ENCODE measurements around the gene STPG1.

STPG1 gene

GRCh38 chr1:24426744-24427544 is 13.4 kb upstream of the STPG1 start:
- DNase-seq: no peak

GRCh38 chr1:24425922-24426321 is 12.3 kb upstream of the STPG1 start:
- no peak for DNase-seq

- DNase-seq: no peak
Observed at GRCh38 chr1:24425441-24425840, 11.9 kb upstream of the STPG1 start.

DNA sequence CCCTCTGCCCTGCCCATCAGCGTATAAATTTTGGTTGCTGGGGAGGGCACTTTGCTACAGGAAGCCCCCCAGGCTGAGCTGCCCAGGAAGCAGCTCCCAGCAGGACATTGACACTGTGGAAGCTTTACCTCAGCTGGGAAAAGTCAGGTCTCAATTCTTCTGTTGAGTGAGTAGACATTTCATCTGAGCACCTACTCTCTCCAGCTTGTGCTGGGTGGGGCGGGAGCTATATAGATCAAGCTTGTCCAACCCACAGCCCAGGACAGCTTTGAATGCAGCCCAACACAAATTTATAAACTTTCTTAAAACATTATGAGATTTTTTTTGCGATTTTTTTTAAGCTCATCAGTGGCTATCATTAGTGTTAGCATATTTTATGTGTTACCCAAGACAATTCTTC is 11.4 kb upstream of the STPG1 start:
- no peak for DNase-seq

GRCh38 chr1:24424207-24424606 is 10.6 kb upstream of the STPG1 start:
- no peak for DNase-seq

DNA sequence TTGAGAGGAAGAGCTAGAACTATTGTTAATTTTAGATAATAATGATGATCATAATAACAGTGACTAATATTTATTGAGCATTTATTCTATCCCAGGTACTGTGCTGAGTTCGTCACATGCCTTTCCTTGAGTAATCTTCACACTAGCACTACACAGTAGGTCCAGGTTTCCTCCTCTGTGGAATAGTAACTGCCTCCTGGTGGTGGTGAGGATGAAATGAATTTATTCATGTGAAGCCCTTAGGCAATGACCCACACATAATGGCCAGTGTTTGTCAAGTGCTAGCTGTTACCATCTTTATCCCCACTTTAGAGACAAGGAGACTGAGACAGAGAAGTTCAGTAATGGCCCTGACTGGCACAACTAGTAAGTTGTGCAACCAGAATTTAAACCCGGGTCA is 7.9 kb upstream of the STPG1 start:
- no peak for DNase-seq

DNA sequence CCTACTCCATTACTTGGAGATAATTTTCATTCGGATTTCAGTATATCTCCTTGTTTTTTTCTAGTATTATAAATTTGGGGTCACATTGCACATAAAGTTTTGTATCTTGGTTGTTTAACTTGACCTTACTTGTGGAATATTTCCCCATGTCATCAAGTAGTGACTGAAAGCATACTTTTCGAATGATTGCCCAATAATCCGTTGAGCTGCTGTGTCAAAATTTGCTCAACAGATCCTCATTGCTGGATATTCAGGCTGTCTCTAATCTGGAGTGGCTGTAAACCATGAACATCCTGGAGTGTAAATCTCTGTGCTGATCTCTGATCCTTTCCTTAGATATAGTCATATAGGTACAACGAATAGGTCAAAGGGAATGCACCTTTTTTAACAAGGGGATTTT is 7.0 kb upstream of the STPG1 start:
- no peak for DNase-seq

DNA sequence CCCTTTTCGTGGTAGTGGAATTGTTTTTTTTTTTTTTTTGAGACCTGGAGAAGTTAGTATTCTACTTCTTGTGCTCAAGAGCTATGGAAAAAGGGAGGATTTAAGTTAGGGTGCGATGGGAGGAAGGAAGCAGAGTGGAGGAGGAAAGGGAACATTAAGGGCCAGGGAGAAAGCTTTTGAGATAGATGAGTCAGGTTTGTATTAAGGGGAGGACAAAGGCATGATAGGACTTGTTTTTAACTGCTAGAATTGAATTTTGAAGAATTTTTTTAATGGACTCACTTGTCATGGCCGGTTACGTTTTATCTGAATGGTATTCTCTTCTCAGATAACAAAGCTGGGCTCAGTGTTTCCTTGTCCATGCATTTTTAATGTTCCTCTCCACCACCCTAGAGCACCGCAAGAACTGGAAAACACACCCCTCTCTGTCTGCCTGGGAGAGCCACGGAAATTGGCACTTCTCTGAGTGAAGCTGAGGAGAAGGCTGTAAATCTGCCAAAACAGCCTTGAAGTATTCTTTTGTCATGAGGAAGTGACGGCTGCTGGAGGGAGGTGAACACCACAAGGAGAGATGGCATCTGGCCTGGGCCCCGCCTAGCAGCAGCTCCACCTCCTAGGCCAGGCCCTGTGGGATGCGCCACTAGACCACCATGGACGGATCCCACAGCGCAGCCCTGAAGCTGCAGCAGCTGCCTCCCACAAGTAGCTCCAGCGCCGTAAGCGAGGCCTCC is 5.5 kb upstream of the STPG1 start:
- DNase-seq: peak; percentile 33

- no peak for DNase-seq
Observed at GRCh38 chr1:24417681-24418080, 4.1 kb upstream of the STPG1 start.

DNA sequence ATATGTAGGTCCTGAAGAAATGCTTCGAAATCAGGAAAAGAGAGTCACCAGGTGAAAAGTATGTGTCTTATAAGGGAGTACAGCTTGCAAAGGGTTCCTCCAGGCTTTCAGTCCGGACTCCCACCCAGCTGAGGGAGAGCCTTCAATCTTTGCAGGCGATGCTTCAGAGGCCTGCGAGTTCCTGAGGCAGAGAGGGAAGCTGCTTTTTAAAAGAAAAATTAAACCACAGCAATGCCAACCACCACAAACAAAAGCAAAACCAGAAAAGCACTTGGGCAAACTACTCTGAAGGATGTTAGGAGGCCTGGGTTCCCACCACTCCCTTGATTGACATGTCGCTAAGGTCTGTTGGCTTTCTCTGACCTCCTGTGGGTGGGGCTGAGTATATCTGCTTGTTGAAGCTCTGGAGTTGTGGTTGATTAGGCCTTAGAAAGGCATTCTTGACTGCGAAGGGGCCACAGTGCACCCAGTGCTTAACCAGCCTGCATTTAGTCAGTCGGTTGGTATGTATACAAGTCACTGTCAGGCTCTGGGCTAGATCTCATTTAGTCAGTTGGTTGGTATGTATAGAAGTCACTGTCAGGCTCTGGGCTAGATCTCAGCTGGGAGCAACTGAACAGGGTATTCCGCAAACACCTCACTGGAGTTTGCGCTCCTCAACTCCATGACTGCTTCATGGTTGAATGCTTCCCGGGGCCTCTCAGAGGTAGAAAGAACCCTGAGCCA is 3.2 kb upstream of the STPG1 start:
- DNase-seq: peak; percentile 62

DNA sequence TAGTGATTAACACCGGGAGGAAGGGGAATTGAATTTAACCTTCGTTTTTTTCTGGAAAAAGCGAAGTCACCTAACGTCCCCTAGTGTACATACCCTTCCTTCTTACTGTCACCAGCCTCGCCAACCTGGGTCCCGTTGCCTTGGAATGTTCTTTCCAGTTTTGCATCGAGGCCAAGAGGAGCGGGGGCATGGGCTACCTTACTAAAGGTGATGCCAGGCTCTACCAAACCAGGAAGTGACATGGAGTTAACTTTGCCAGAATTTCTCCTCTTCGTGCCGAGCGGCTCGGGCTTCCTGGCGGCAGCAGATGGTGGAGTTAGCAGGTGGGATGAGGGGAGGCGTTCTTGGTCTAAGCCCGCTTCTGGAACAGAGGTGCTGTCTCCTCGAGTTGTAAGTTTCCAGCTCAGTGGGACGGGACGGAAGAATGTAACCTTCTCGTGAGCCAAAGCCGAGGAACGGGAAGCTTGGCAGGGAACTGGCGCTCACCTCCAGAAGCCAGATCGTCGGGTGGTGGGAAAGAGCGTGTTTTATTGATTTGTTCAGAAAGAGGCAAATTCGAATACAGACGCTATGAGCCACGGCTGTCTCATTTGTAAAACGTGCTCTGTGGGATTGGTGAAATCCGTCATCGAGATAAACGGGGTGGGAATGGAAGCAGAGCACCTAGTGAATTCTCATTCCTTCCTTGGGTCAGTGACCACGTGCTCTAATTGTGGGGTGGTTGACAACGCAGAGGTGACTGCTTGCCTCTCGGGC is 2.5 kb upstream of the STPG1 start:
- no peak for DNase-seq

GRCh38 chr1:24415334-24415909 is 1.8 kb upstream of the STPG1 start, which contains the start of gene NIPAL3:
Gene NIPAL3 (plus strand): TSS chr1:24415802. CDS start chr1:24419548, 3,746 bp downstream.
- DNase-seq: peak; percentile 96

GRCh38 chr1:24414775-24415333 is 1.3 kb upstream of the STPG1 start:
- no peak for DNase-seq

DNA sequence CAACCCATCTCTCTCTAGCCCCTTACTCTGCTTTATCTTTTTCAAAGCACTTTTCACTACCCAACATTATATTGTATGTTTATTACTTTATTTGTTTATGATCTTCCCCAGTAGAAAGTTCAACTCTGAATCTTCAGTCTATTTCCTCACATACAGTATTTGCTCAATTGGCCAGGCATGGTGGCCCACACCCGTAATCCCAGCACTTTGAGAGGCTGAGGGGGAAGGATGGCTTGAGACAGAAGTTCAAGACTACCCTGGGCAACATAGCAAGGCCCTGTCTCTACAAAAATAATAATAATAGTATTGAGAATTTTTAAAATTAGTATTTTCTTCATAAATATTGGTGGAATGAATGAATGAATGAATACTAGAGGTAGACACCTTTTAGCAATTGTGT is 1.2 kb downstream of the STPG1 start:
- DNase-seq: no peak

GRCh38 chr1:24411963-24412362 is 1.6 kb downstream of the STPG1 start:
- DNase-seq: no peak

GRCh38 chr1:24410750-24411149 is 2.8 kb downstream of the STPG1 start:
- DNase-seq: no peak

- no peak for DNase-seq
Observed at GRCh38 chr1:24409535-24409934, 4.0 kb downstream of the STPG1 start.

DNA sequence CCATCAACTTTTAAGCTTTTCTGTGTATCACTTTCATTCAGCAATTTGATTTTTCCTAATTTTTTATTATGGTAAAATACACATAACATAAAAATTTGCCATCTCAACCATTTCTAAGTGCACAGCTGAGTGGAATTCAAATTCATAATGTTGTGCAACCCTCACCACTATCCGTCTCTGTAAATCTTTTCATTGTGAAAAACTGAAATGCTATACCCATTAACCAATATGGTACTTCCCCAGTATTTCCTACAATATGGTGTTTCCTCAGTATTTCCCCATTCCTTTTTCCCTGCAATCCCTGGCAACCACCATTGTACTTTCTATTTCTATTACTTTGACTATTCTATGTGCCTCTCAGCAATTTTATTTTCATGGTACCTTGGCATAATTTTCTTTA is 6.8 kb downstream of the STPG1 start:
- DNase-seq: no peak

- DNase-seq: no peak
Observed at GRCh38 chr1:24403806-24404205, 9.8 kb downstream of the STPG1 start.

DNA sequence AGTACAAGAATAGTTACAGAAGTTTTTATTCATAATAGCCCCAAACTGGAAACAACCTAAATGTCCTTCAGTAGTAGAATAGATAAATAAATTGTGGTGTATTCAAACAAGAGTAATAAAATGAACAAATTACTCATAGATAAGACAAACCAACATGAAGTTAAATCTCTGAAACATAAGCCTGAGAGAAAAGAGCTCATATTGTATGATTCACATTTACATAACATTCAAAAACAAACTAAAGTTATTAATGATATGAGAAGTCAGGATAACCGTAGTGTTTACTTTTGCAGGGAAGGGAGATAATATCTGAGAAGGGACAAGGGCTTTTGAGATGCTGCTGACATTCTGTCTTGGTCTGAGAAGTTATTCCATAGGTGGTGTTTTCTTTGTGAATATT is 13.5 kb downstream of the STPG1 start:
- no peak for DNase-seq

DNA sequence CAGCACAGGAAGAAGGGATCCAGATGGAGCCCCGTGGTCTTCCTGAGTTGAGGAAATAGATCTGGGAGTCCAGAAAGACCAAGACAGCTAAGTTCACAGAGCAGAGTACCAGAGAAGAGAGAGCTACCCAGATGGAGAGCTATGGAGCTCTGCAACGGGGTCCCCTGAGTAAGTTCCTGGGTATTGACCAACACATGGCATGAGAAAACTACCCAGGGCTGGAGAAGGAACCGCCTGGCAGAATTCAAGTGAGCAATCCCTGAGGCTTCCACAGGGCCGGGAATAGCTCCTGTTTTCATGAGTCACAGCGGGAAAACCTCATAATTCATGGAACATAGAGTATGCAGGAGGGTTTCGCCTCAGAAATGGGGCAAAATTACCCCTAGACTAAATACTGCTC is 19.7 kb downstream of the STPG1 start:
- DNase-seq: no peak

GRCh38 chr1:24392982-24393650 is 20.5 kb downstream of the STPG1 start:
- no peak for DNase-seq
